HG02571 (cell line): Measurements from ENCODE around the gene NUCB1.
"Not testable (repeated sequence)": the region's sequence is repeated elsewhere in the genome, so short reads cannot be mapped to it uniquely, and the experiment has no call there.

ENCODE experiments used
- ATAC-seq: cut with Tn5 transposase; IDR thresholded peaks from one replicate; pipeline ENCODE4 v1.9.1; 2021; ENCODE audit warnings: mild to moderate bottlenecking, moderate library complexity; ENCODE audit not compliant: unreplicated experiment

The NUCB1 gene

GRCh38 chr19:48873476-48874302, 26.4 kb upstream of the NUCB1 start:
- no peak for ATAC-seq

GRCh38 chr19:48874303-48875135, 25.6 kb upstream of the NUCB1 start:
- no peak for ATAC-seq

- not testable (repeated sequence) for ATAC-seq
Measured at GRCh38 chr19:48876043-48876981, 23.8 kb upstream of the NUCB1 start.

- no peak for ATAC-seq
Measured at GRCh38 chr19:48877855-48878195, 22.3 kb upstream of the NUCB1 start.

GRCh38 chr19:48878196-48879024, 21.7 kb upstream of the NUCB1 start:
- ATAC-seq: no peak

- no peak for ATAC-seq
Measured at GRCh38 chr19:48879025-48879637, 21.0 kb upstream of the NUCB1 start.

GRCh38 chr19:48879696-48880095, 20.4 kb upstream of the NUCB1 start:
- ATAC-seq: not testable (repeated sequence)

GRCh38 chr19:48881741-48882657, 18.1 kb upstream of the NUCB1 start:
- no peak for ATAC-seq

- no peak for ATAC-seq
Measured at GRCh38 chr19:48883726-48884125, 16.4 kb upstream of the NUCB1 start.

- no peak for ATAC-seq
Measured at GRCh38 chr19:48887861-48888612, 12.1 kb upstream of the NUCB1 start.

- ATAC-seq: not testable (repeated sequence)
Measured at GRCh38 chr19:48889496-48889895, 10.6 kb upstream of the NUCB1 start.

- ATAC-seq: no peak
Measured at GRCh38 chr19:48890551-48890950, 9.6 kb upstream of the NUCB1 start.

GRCh38 chr19:48895226-48895625, 4.9 kb upstream of the NUCB1 start:
- ATAC-seq: no peak

- no peak for ATAC-seq
Measured at GRCh38 chr19:48896191-48896720, 3.9 kb upstream of the NUCB1 start.

GRCh38 chr19:48897181-48897580, 2.9 kb upstream of the NUCB1 start:
- no peak for ATAC-seq

- ATAC-seq: not testable (repeated sequence)
Measured at GRCh38 chr19:48899386-48899749, 744 bp upstream of the NUCB1 start.

GRCh38 chr19:48900477-48901406, 630 bp downstream of the NUCB1 start:
- no peak for ATAC-seq
